IPS-NIHi7 (cell line): Measurements from ENCODE around the gene LMO1.

ENCODE experiments used
- DNase-seq: peaks from one replicate; pipeline ENCODE4 v3.0.0; 2012; ENCODE audit warnings: mixed read lengths; ENCODE audit errors: extremely low spot score

The LMO1 gene

GRCh38 chr11:8227156-8228152, 36.2 kb downstream of the LMO1 start:
- DNase-seq: no peak

DNA sequence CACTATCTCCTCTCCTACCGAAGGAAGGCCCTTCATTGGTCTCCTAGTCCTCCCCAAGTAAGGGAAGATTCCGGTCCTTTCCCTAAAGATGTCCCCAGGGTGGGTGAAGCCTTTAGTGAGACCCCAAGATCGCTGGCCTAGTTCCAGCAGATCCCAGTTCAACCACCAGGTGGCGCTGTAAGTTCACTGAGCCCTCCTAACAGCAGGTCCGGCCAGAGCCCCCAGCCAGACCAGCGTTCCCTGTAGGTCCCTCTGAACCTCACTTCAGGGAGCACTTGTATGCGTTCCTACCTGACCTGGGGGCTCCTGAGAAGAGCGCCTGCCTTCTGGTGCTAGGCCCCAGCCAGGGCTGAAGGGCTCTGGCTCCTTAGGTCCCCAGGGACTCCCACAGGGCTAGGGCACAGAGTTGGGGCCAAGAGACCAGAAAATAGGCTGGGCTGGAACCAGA, 38.1 kb downstream of the LMO1 start:
- DNase-seq: peak; percentile 96

DNA sequence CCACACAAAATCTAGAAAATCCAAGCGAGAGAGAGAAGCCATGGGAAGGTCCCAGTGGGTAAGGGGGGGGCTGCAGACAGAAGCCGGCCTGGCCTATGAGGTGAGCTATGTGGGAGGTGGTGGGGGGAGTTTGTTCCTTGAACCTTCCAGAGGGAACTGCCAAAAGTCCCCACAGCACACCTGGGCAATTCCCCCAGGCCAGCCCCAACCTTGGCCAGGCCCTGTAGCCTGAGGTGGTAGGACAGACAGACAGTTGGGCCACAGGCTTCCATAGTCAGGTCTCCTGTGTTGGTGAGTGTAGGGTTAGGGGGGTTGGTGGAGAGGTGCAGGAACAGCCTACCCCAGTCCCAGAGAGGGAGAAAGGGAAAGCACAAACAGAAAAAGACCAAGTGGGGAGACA, 39.0 kb downstream of the LMO1 start:
- DNase-seq: no peak

GRCh38 chr11:8224161-8224591, 39.5 kb downstream of the LMO1 start:
- DNase-seq: no peak

- DNase-seq: no peak
These were observed 40.2 kb downstream of the LMO1 start for GRCh38 chr11:8223513-8223900.

DNA sequence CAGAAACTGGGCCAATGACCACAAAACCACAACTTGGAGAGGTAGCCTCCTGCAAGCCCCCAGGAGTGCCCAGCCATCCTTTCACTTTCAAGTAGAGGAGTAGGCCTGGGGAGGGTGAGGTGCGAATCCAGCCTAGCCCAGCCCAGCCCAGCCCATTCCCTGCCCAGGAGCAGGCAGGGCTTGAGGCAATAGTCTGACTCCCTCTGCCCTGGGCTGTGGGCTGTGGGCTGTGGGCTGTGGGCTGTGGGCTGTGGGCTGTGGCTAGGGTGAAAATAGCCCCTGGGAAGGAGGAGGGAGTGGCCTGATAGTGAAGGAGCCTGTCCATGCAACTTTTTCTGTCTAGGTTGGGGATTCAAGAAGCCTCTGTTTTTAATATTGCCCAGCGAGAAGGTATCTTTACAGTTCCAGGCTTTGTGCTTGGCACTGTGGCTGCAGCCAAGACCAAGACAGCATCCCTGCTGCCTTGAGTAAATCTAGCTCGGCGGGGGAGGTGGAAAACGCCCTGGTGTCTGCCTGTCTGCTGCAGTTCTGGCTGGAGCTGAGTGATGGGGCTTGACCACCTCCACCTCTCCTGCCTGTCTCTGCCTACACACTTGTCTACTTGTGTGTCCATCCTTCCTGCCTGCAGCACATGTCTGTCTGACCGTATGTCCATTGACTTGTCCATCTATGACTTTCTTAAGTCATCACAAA, 40.7 kb downstream of the LMO1 start:
- DNase-seq: no peak

- no peak for DNase-seq
These were observed 41.7 kb downstream of the LMO1 start for GRCh38 chr11:8221917-8222495.

GRCh38 chr11:8221046-8221723, 42.5 kb downstream of the LMO1 start:
- no peak for DNase-seq

GRCh38 chr11:8220261-8221045, 43.2 kb downstream of the LMO1 start:
- no peak for DNase-seq

- DNase-seq: peak; percentile 73
These were observed 44.2 kb downstream of the LMO1 start for GRCh38 chr11:8219257-8220021.

DNA sequence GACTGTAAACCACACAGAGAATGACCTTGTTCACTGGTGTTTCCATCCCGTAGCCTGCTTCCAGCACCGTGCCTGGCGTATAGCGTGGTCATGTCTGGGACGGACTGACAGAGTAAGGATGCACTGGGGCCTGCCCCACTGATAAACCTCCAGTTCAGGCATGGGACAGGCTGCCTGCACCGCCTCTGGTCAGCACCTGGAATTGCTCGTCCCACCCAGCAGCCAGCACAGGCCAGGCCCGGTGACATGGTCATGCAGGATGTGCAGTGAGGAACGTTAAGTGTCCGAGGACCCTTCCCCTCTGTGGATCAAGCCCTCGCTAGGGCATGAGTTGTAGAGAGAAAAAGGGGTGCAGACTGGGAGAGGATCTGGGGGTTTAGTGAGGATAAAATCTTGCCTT, 44.8 kb downstream of the LMO1 start:
- DNase-seq: no peak

GRCh38 chr11:8218409-8218808, 45.3 kb downstream of the LMO1 start:
- no peak for DNase-seq

- no peak for DNase-seq
These were observed 45.8 kb downstream of the LMO1 start for GRCh38 chr11:8217926-8218325.

- no peak for DNase-seq
These were observed 46.5 kb downstream of the LMO1 start for GRCh38 chr11:8217136-8217535.

DNA sequence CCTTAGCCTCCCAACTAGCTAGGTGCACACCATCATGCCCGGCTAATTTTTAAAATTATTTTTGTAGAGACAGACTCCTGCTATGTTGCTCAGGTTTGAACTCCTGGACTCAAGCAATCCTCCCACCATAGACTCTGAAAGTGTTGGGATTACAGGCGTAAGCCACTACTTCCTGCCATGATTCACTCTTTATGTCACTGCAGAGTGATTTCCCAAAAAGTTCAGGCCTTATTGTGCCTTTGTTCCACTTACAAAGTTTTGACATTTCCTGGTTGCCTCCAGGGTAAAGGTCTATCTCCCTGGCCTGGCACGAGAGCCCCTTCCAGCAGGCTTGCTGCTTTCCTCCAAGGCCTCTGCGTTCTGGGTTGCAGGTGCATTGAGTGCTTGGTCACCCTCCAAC, 50.3 kb downstream of the LMO1 start:
- DNase-seq: no peak

GRCh38 chr11:8209208-8209807, 54.4 kb downstream of the LMO1 start:
- DNase-seq: peak; percentile 71

DNA sequence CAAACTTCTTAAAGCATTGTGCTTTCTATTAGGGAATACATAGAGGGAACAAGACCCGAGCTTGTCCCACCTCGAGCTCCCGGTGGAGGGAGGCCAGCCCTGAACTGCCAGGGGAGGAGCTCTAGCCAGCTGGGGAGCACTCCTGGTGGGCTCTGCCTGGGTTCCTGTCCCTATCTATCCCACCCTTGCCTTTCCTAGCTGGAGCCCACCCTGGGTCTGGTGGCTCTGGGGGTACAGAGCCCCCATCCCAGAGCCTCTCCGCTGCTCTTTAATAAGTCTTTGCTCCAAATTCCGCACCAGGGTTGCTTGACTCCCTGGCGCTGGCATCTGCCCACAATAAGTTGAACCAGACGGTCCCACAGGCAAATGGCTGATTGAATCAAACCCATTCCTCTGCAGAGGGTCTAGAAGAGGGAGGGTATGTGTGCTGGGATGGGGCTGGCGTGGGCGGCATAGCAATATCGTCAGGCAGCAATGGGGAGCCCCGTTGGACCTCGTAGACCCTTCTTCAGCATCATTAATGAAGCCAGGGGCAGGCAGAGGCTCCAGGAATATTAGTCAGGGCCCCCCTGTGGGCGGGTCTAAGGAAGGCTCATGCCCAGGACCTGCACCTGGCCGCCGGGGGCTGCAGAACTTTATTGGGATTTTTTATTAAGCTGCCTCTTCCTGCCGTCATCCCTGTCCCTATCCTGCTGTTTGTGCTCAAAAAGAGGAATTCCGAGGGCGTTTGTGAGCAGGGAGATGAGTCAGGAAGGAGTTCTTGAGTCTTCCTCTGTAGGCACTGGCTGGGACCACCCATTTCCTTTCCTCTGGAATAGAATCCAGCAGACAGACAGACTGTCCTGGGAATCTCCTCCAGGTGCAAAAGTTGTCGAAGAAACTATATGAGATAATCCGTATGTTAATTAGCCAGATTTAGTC, 56.3 kb downstream of the LMO1 start:
- peak; percentile 53 for DNase-seq

- no peak for DNase-seq
These were observed 57.2 kb downstream of the LMO1 start for GRCh38 chr11:8206251-8207079.
